NT2/D1 (cell line): ENCODE data around the gene TENM4.

Experiments
- YY1 ChIP-seq: IDR thresholded peaks from 2 replicates; pipeline ENCODE4 v1.6.1; 2011; ENCODE audit not compliant: insufficient read length, insufficient read depth
- ZNF274 ChIP-seq: IDR thresholded peaks from 2 replicates; pipeline ENCODE4 v1.6.1; 2011; ENCODE audit warnings: mild to moderate bottlenecking, low read depth, low read length

DNA sequence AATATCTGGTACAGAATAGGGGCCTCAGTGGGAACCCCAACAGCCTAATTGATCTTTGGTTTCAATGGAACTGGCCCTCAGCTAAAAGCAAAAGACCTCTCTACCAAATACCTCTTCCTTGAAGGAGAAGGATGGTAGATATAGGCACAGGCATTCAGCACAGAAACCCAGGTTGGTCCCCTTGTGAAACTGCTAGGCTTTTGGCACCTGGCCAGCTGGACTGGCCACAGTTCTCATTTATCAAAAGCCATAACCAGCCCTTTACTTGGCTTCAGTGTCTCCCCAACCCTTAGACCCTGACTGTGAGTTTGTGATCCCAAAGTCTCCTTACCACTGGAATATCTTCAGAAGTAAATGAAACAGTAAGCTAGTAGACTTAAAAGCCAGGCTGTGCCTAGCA lies 152.9 kb downstream of the TENM4 start:
- TF ChIP-seq YY1 (no peak), ZNF274 (no peak)
